ENCODE data around the gene OR52D1.

The OR52D1 gene

GRCh38 chr11:5514841-5515240 is 26.4 kb downstream of the OR52D1 start:
- DNase-seq: no peak

GRCh38 chr11:5516599-5516998 is 28.1 kb downstream of the OR52D1 start, which contains the start of gene UBQLNL:
TSS of gene UBQLNL (minus strand) at chr11:5516699. CDS start at chr11:5516441, 258 bp downstream.
- no peak for DNase-seq

DNA sequence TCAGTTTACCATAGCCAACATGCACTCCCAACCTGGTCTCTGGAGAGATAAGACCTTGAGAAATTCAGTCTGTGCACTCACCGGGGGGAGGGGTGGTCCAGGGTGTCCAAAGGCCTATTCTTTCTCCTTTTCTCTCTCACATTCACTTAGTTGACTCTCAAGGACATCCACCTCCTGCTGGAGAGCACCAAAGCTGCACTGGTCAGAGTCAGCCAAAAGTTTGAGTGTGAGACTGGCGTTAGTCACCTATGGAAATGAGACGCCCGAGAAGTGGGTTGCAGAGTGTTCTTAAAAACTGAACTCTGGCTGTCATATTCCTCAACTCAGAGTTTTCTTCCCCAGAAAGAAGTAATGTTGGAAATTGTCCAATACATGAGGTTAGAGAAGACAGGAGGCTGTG is 33.1 kb downstream of the OR52D1 start:
- DNase-seq: no peak

GRCh38 chr11:5522308-5522707 is 33.8 kb downstream of the OR52D1 start:
- no peak for DNase-seq

DNA sequence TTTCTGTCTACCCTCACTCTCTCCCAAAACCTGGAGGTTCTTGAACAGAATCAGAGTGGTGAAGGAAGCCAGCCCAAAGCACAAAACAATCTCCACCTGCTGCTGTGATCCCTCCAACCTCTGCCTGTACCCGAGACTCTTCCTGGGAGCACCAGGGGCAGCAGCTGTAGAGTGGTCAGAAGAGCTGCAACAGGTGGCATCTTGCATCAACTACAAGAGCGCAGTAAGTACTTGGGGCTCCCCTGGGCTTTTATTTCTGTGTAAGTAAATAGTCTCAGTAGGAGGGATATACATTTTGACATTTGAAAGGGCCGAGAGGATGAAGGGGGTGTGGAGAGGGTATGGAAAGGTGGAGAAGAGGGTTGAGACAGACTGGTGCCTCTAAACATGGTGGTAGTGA is 36.3 kb downstream of the OR52D1 start:
- DNase-seq: no peak

GRCh38 chr11:5527716-5528115 is 39.2 kb downstream of the OR52D1 start:
- DNase-seq: no peak

DNA sequence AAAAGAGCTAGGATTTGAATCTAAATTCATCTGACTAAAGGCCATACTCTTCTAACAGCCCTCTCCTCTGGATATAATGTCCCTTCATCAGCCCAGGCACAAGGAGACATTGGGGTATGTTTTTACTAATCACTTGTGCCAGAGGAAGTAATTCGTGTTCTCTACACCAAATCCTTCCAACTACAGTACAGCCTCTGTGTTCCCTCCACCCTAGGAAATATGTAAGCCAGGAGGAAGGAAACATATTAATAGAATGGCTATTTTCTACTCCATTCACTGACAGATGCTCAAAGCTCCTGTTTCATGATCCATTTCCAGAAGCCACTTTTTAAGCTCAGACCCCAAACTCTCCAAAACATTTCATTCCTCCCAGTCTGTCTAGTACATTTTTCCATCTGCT is 40.0 kb downstream of the OR52D1 start:
- DNase-seq: no peak

DNA sequence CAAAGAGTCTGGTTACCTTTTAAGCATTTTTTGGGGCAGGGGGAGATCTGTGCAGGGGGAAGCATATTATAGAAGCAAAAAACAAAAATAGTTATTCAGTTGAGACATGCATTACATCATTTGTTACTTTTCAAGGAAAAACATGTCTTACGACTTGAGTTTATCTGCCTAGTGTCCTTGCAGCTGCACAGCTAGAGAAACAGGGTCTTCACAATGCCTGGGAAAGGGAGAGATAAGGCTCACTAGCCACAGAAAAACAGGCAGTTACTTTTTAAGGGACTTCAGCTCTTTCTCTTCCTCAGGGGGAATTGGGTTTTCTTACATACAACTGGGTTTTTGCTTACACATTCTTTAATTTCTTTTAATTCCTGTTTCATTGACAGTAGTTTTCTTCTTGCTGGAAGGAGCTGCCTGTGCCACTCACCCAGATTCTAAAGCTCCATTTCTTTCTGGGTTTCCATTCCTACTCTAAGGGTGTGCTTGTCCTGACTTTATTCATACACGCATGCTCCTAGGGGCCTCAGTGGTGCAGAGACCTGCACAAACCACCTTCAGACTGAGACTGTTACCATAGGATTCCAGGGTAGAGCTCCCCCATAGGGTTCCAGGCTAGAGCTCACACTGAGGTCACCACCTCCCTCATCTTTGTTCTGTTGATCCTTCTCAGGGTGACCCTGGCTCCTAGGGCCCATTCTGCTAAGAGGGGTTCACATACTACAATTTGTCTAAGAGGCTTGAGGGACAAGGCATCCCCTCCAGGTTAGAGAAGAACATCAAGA is 42.8 kb downstream of the OR52D1 start:
- no peak for DNase-seq

DNA sequence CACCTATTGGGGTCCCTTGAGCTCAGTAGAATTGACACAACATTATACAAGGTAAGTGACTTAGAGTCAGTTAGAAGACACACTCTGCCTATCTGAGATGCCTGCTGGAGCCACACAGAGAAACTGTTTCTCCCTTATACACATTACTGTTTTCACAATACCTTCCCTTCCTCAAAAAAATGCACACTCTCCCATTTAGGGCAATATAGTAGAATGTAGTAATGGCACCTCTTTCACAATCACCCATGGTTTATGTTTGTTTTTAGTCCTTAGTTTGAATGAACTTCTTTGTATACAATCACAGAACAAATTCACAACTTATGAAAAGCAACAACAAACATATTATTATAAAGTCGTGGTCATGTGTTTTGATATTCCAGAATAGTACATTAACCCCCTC is 45.6 kb downstream of the OR52D1 start:
- no peak for DNase-seq

DNA sequence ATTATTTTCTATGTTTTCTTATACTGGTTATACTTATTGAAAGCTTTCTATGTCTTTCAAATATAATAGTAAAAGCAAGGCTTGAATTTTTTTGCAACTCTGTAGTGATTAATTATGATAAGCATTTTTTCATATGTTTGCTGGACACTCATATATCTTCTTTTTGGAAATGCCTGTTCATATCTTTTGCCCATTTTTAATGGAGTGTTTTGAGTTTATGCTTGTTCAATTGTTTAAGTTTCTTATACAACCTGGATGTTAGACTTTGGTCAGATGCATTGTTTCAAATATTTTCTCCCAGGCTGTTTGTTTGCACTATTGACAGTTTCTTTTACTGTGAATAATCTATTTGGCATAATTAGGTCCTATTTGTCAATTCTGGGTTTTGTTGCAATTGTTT is 48.0 kb downstream of the OR52D1 start:
- DNase-seq: no peak

All from stimulated activated CD4-positive, alpha-beta T cell treated with anti-CD3 and anti-CD28 coated beads, Interleukin-1b, Interleukin-23, amount 100 ng/mL, for 48 hours (primary cell).